Left ventricle myocardium superior (tissue), 1 donor: ENCODE results near the gene ZNF8. TPM values are rescaled to one million over a fixed set of nuclear protein-coding genes. Genes with fewer than 3 reads are reported as not detected.
"Not testable (repeated sequence)": the region's sequence is repeated elsewhere in the genome, so short reads cannot be mapped to it uniquely, and the experiment has no call there.

Experiments
- ATAC-seq: fragments of 200-7000 bp; cut with Tn5 transposase; one replicate; pipeline ENCODE4 v1.9.1; 2020; ENCODE audit warnings: mild to moderate bottlenecking, moderate library complexity
- DNase-seq: peaks from one replicate; pipeline ENCODE4 v3.0.0-alpha.2; 2020
- intact Hi-C: fragments of 100-400 bp; cut with micrococcal nuclease; formaldehyde crosslinking; loops from one replicate; pipeline ENCODE4 v1.11.0; 2022
- total RNA-seq: library from RNA; stranded (reverse); fragmentation: NEBNext Ultra II Directional; extraction: Animal tissue kit (Norgen Biotek cat#: 25700); gene quantifications from one replicate; pipeline ENCODE4 v1.2.1, GENCODE V29; 2021
- donor health status: DM: no; HTN: yes; CAD: no; lungs with severe emphysema.

The ZNF8 gene
- total RNA-seq, 1 donor from 2014 or later: 4.8 TPM

DNA sequence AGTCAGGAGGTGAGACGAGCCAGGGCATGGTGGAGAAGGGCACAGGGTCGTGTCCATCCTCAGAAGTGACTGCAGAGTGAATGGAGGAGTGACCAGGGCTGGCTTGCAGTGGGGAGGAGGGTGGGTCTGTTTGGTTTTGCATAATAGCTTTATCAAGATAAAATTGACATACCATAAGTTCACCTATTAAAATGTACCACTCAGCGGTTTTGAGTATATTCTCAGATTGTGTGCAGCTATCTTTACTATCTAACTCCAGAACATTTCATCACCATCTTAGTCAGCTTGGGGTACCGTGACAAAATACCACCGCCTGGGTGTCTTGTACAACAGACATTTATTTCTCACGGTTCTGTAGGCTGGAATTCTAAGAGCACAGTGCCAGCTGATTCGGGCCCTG, 13.2 kb downstream of the ZNF8 start:
- intact Hi-C loops: no loop called here
- no peak for DNase-seq
- no peak for ATAC-seq

DNA sequence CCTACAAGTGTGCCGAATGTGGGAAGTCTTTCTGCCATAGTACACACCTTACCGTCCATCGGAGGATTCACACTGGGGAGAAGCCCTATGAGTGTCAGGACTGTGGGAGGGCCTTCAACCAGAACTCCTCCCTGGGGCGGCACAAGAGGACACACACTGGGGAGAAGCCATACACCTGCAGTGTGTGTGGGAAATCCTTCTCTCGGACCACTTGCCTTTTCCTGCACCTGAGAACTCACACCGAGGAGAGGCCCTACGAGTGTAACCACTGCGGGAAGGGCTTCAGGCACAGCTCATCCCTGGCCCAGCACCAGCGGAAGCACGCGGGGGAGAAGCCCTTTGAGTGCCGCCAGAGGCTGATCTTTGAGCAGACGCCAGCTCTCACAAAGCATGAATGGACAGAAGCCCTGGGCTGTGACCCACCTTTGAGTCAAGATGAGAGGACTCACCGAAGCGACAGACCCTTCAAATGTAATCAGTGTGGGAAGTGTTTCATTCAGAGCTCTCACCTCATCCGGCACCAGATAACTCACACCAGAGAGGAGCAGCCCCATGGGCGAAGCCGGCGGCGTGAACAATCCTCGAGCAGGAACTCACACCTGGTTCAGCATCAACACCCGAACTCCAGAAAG, 16.1 kb downstream of the ZNF8 start:
- DNase-seq (no peak), ATAC-seq (no peak)
- intact Hi-C loops: no loop called here

DNA sequence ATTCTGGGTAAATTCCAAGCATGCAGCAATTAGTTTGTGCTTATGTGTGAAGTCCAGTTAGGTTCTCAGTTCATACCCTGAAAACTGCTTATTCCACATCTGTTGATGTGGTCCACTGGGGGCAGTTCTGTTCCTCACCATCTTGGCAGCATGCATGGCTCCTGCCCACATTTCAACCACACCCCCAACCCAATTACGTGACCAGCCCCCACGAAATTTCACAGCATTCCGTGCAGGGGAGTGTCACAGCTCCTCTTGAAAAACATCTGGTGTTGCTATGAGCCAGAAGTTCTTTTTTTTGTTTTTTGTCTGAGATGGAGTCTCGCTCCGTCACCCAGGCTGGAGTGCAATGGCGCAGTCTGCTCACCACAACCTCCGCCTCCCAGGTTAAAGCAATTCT, 17.3 kb downstream of the ZNF8 start:
- intact Hi-C loops: no loop called here
- no peak for DNase-seq
- ATAC-seq: no peak

DNA sequence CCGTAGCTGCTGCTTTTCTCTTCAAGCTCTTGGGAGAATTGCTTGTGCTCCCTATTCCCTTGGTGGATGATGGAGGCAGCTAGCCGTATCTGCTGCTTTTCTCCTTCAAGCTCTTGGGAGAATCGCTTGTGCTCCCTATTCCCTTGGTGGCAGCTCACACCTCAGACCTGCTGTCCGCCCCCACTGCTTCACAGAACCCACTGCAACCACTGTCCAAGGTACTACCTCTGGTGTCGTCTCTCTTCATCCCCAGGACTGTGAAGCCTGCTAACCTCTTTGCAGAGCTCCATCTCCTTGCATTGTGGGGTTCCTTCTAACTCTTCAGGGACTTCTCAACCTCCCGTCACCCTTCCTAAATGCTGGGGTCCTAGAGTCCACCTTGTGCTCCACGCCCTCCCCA, 21.9 kb downstream of the ZNF8 start:
- intact Hi-C loops: no loop called here
- DNase-seq: no peak
- ATAC-seq: no peak

DNA sequence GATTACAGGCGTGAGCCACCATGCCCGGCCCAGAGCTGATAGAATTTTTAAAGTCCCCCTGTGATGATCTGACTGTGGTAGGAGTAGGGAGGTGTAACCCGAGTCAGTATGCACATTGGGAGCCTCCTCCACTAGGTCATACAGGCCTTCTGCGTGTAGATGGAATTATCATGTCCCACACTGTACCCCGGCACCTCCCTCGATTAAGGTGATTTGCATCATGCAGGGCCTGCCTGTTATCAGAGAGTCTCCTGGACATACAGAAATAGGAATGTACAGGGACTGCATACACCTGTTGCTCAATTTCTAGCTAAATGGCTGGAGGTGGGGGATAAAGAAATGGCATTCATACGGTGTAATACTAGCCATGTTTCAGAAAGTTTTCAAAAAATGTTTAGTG, 25.5 kb downstream of the ZNF8 start:
- DNase-seq: no peak
- ATAC-seq: no peak
- intact Hi-C loops: no loop called here

DNA sequence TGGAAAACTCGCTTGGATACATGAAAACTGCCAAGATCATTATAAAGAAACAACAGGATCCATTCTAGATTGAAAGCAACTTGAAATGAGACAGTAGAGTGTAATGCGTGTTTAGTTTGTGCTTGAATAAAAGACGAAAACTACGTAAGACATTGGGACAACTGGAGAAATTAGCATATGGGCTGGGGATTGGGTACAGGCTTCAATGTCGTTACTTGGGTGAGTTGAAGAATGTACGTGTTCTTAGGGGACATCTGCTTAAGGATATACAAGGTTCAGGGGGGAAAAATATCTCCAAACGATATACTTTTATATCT, 26.0 kb downstream of the ZNF8 start:
- intact Hi-C loops: no loop called here
- DNase-seq (no peak), ATAC-seq (peak; percentile 17)

DNA sequence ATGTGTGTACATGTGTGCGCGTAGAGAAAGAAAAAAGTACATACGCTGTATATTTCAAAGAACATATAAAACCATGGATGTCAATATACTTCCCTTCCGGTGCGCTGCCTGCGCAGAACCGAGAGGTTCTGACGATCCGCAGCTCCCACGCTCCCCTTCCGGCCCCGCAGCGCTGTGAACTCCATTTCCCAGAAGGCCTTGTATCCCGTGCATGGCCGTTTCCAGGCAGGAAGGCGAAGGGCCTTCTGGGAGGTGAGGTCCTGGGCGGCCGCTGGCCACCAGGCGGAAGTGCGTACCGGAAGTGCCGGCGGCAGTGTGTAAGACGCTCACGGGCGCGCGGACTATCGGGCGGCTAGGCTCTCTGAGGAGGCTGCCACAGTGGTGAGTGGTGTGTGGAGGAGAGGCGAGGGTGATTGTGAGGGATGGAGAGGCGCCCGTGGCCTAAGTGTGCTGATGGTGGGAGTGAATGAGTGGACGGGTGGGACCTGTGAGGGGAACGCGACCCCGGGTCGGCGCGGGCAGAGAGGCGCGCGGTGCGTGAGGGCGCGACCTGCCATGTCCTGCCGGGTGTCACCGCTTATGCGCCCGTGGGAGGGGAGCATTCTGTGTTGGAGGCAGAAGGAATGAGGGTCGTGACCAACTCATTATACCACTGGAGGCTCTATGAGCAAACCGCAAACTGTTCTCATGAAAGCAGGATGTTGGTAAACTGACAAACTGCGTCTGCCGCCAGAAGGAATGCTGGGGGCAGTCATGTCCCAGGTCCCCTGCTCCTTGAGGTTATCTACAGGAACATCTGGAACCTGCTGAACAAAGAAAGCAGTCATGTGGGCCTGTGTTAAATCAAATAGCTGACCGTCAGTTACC, 26.5 kb downstream of the ZNF8 start, which contains the start of gene ERVK3-1:
Gene ERVK3-1 (plus strand): TSS at position 313 of the 867 bp plus-strand sequence. CDS start 6,792 bp downstream, outside the sequence.
- peak; percentile 100 for ATAC-seq
- intact Hi-C loops: no loop called here
- DNase-seq: peak; percentile 98

DNA sequence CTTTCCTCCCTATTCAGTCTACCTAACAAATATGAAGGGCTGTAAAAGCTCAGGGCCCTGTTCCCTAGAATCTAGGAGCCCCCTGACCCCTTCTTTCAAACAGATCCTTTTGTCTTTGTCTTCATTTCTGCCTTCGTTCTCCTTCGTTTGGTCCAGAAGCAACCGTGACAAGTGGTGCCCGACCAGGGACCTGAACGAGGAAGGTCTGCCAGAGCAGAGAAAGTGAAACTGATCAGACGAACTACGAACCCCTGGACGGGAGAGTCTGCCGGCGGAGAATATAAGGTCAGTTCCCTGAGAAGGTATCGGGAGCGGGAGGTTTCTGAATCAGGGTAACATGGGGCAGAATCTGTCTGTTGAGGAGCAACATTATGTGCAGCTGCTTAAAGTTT, 27.2 kb downstream of the ZNF8 start:
- intact Hi-C loops: no loop called here
- DNase-seq (no peak), ATAC-seq (no peak)

DNA sequence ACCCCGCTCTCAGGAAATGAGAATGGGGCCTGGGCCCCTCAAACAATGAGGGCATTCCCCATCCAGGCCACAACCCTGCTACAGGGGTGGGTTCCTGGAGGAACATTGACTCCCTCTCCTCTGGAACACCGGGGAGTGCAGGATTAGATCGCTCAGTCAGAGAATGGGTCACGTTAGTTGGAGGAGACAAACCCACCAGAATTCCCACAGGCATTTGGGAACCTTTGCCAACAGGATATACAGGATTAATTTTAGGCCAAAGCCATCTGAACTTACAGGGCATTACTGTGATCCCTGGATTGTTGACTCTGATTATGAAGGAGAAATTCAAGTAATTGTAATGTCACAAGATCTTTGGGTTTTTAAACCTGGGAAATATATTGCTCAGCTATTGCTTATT, 29.0 kb downstream of the ZNF8 start:
- no peak for DNase-seq
- ATAC-seq: no peak
- intact Hi-C loops: no loop called here

DNA sequence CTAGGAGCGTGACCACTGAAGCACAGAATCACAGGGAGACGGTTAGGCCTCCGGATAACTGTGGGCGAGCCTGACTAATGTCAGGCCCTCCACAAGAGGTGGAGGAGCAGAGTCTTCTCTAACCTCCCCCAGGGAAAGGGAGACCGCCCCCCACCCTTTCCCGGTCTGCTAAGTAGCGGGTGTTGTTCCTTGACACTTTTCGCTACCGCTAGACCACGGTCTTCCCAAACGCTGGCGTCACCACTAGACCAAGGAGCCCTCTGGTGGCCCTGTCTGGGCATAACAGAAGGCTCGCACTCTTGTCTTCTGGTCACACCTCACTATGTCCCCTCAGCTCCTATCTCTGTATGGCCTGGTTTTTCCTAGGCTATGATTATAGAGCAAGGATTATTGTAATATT, 31.9 kb downstream of the ZNF8 start:
- ATAC-seq (peak; percentile 56), DNase-seq (peak; percentile 65)
- intact Hi-C loops: not testable (repeated sequence)

DNA sequence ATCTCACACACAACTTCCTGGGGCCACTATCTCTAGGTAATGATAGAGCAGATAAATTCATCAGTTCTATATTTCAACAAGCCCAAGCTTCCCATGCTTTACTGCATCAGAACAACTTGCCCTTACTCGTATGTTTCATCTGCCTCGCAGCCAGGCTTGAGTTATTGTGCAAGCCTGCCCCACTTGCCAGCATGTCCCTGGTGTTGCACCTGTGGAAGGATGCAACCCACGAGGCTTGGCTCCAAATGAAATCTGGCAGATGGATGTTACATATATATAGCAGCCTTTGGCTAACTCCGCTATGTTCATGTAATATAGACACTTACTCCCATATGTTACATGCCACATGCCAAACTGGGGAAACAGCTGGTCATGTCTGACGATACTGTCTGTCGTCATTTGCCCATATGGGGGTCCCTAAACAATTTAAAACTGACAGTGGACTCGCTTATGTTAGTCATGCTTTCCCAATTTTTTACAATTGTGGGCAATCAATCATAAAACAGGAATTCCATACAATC, 32.6 kb downstream of the ZNF8 start:
- intact Hi-C loops: no loop called here
- ATAC-seq (no peak), DNase-seq (no peak)

DNA sequence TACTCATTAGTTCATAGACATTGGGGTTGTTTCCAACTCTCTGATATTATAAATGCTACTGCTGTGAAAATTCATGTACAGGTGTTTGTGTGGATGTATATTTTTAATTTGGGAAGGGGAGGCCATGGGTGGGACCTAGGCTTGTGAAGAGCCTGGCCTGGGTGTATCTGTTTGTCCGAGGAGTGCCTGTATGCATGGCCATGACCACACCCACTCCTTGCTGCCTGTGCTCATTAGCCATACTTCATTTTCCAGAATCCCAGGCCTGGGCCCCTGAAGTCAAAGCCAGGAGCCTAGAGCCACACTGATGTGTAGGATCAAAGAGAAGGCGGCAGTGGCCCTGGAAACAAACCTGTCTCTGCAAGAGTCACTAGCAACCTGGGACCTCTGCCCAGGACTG, 36.8 kb downstream of the ZNF8 start:
- DNase-seq (no peak), ATAC-seq (no peak)
- intact Hi-C loops: no loop called here

DNA sequence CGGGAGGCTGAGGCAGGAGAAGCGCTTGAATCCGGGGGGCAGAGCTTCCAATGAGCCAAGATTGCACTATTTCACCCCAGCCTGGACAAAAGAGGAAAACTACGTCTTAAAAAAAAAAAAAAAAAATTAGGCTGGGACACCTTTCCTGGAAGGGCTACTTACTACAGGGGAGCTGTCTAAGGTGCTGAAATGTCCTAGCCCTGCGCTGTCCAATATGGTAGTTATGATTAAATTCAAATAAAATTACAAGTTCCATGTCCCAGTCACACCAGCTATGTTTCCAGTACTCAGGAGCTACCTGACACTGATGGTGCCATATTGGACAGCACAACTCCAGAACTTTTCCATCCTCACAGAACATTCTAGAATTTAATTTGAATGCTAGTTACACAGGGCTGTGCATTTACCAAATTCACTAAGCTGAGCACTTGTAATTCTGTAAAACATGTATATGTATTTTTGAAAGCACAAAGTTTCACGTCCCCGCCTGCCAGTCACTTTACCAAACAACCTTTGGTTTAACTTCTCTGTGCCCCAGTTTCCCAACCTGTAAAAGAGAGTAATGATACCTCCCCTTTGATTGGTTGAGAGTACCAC, 38.8 kb downstream of the ZNF8 start:
- DNase-seq: no peak
- peak; percentile 28 for ATAC-seq
- intact Hi-C loops: no loop called here

DNA sequence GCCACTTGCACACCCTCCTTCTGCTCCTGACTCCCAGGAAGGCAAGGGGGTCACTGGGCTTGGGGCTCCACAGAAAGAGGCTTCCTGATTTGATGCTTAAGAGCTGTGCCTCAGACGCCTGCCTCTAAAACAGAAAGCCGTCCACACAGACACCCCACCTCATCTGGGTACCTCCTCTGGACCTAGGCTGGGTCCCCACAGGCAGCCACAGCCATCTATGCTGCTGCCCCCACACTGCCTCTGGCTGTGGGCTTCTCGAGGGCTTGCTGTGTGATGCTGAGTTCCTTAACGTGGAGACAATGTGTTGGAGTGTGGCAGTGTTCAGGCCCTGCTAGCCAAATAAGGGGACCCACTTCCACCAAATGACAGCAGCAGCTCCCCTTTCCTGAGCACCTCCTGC, 39.5 kb downstream of the ZNF8 start:
- ATAC-seq: no peak
- no peak for DNase-seq
- intact Hi-C loops: no loop called here

DNA sequence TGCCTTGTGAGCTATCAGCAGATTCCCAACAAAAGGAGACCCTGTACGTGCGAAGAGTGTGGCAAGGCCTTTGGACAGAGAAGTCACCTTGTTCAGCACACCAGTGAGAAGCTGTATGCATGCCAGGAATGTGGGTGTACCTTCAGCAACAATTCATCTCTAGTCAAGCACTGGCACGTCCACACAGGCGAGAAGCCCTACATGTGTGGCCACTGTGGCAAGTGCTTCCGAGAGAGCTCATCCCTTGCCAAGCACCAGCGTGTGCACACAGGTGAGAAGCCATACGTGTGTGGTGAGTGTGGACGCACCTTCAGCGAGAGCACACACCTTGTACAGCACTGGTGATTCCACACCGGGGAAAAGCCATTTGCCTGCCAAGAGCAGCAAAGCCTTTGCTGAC, 40.5 kb downstream of the ZNF8 start:
- intact Hi-C loops: no loop called here
- ATAC-seq (no peak), DNase-seq (no peak)

DNA sequence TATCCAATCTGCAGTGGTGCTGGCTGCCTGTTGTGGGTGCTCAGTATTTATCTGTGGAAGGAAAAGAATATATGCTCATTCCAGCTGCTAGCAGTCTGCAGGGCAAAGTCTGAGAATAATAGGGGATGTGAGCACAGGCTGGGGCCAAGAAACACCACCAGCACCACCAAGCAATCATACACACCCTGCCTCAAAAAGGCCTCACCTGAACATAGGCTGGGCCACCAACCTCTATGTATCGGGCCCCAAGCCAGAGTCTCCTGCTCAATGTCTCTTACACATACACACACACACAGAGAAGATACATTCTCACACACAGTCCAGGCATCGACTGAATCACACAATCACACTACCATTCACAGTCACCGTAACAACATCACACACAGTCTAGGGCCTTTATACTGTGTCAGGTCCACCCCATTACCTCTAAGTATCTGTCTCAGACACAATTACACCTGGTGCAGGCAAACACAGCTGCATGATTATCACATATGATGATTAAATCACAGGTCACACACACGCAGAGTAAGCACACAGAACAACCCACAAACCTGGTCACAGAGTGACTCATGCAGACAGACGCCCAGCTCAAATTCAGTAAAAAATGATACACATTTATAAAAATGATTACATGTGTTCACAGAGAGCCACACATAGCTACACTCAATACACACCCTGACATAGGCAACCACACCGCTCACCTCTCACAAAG, 46.7 kb downstream of the ZNF8 start:
- DNase-seq (no peak), ATAC-seq (no peak)
- intact Hi-C loops: no loop called here

DNA sequence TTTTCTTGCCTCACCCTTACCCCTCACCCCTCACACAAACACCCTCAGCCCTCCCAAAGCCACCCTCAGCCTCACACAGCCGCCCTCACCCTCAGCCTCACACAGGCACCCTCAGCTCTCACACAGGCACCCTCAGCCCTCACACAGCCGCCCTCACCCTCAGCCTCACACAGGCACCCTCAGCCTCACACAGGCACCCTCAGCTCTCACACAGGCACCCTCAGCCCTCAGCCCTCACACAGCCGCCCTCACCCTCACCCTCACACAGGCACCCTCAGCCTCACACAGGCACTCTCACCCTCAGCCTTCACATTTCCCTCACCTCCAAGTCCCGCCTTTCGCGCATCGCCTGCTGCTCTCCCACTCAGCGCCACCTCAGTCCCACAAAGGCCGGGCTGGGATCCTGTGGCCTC, 47.8 kb downstream of the ZNF8 start:
- intact Hi-C loops: no loop called here
- ATAC-seq (peak; percentile 18), DNase-seq (no peak)

DNA sequence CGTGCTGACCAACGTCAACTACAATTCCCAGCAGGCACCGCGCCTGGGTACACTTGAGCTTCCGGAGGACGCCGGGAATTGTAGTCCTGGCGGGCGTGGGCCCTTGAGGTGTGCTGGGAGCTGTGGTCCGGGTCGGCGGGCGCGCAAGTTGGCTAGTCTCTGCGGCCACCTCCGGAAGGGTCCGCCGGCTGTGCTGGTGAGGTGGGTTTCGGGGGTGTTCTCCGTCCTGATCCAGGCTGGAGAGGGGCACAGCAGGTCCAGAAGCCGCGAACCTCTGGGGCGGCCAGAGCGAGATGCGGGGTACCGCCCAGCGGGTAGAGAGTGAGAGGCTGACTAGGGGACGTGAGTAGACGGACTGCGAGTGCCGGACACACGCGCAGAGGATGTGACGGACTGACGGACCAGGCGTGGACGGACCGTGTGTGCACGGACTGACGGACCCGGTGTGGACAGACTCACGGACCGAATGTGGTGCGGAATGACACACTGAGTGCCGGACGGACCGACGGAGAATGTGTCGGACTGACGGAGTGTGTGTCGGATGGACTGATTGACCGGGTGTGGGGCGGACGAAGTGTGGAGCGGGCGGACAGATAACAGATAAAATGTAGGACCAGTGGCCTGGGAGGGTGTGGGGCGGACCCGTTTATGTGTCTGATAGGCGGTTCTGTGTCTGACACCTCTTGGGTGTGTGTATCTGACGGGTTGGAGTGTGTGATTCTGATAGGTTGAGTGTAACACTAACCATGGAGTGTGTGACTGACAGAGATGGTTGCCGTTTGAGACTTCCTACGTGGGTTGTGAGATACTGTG, 48.4 kb downstream of the ZNF8 start, which contains the start of gene ZSCAN22:
Gene ZSCAN22 (plus strand): TSS at position 81 of the 813 bp plus-strand sequence. CDS start 7,809 bp downstream, outside the sequence.
- DNase-seq (peak; percentile 98), ATAC-seq (peak; percentile 98)
- intact Hi-C loops: no loop called here

DNA sequence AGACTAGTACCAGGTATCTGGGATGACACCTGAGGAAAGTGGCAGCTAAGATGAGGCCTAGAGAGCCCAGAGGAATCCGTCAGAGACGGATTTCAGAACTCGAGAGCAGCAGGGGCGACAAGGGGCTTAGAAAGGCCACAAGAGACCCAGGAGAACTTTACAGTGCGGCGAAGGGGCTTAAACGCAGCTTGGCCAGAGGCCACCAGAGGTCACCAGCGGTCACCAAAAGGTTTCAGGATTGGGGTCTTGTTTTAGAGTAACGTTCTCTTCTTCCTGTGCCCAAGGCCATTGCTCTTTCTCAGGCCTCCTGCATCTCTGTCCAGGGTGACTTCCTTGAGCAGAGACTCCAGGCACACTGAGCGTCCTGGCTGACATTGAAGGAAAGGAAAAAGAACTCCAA, 50.2 kb downstream of the ZNF8 start:
- ATAC-seq: no peak
- DNase-seq: no peak
- intact Hi-C loops: no loop called here
